Endothelial cell of coronary artery (primary cell): ENCODE measurements around the gene CNBP. TPM values are rescaled to one million over a fixed set of nuclear protein-coding genes. Genes with fewer than 3 reads are reported as not detected.

Source experiments
- total RNA-seq: library from RNA; depleted of rRNA; stranded (reverse); fragments of >200 nt; gene quantifications from 2 replicates; pipeline ENCODE4 v1.2.3, GENCODE V29; 2014

The CNBP gene
- 232 and 246 TPM in 2 replicates for total RNA-seq

DNA sequence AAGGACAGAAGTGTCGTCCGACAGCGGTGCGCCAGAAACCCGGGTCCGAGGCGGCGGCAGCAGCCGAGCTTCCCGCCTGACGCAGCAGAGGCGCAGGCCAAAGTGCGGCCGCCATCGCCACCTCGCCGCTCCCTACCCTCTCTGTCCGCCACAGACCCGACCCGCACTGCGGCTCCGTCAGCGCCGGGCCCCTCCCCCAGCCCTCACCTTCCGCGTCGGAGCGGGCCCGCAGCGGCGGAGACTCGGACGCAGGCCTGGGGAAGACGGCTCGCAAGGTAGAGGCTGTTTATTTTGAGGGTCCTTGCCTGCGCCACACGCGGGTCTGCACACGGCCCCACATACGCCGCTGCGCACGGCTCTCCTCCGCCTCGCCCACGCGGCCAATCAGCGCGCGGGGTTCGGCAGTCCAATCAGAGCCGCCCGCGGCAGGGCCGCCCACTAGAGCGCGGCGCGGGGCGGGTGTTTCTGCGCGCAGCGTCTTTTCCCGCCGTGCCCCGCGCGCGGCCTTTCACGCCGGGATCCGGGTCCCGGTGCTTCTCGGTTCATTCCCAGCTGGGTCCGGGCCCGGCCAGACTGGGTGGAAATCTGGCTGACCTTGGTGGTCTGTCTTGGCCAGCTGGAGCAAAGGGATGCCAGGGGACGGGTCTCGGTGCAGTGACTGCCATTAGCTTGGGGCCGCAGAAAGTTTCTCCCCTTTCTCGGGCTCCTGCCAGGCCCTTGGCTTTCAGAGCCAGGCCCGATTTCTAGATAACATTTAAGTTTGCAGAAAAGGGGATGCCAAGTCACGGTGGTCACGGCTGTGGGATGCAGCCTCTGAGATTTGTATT lies at the start of gene CNBP:
TSS of gene CNBP (minus strand) at position 328 of the 827 bp plus-strand sequence. CDS start 12,139 bp downstream, outside the sequence.

DNA sequence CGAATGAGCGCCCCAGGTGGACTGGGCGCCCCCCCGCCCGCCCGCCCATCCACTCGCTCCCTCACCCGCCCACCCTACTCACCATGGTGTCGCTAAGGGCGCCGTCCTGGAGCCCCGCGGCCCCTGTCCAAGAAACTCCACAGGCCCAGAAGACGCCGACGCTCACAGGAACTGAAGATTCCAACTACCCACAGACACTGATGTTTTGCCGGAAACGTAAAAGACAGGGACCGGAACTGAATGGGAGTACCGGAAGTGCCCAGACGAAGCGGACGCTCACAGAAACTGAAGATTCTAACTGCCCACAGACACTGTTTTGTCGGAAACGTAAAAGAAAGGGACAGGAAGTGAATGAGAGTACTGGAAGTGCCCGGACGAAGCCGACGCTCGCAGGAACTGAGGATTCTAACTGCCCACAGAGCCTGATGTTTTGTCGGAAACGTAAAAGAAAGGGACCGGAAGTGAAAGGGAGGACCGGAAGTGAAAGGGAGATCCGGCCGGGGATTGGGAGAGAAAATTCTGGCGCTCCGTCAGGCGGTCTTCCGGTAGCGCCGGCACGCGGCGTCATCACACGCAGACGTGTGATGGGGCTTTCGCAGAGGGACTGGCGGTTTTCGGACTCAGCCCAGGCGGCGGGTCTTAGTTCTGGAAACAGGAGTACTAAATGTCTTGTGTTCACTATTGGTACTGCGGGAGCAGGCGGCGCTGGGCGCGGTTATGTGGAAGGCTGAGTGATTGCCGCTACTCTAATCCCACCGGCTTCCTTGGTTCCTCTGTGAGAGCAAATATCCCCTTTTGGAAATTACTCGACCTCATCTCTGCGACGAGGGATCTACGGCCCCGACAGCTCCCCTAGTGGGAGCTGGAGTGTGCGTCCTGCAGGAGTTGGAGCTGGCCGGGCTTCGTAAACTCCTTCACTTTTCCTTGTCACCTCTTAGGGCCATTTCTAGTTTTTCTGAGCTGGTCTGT lies 22.5 kb downstream of the CNBP start, which contains the start of gene ISY1:
TSS of gene ISY1 (minus strand) at position 173 of the 969 bp plus-strand sequence. CDS start at position 85, 88 bp downstream.

DNA sequence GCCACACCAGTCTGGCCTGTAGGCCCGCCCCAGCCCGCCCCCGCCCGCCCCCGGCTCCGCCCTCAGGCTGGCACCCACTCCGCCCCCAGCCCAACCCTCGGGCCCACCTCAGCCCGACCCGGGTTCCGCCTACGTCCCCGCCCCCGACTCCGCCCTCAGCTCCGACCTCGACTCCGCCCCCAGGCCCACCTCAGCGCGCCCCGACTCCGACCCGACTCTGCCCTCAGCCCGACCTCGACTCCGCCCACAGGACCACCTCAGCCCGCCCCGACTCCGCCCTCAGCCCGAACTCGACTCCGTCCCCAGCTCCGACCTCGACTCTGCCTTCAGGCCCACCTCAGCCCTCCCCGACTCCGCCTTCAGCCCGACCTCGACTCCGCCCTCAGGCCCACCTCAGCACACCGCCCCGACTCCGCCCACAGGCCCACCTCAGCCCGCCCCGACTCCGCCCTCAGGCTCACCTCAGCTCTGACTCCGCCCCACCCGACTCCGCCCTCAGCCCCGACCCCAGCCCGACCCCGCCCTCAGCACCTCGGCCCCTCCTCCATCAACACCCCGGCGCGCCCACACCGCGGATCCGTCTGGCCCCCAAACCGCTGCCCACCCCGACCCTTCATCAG lies 61.8 kb downstream of the CNBP start, which contains the start of gene RAB43:
TSS of gene RAB43 (minus strand) at position 13 of the 620 bp plus-strand sequence. CDS start 315 bp downstream, outside the sequence.

Other genes with a start within 250 kb of the CNBP start
- 0.09 TPM in 1 of 2 replicates, not detected in the other for gene CFAP92, start 189.8 kb downstream of the CNBP start, total RNA-seq
- 0.18 and 0.19 TPM in 2 replicates for gene EFCC1, start 182.6 kb downstream of the CNBP start, total RNA-seq
- gene GP9, start 123.1 kb downstream of the CNBP start, total RNA-seq, result not detected in 2 replicates
- 20.5 and 23.0 TPM in 2 replicates for gene RAB43, start 62.1 kb downstream of the CNBP start, total RNA-seq
- gene ISY1, start 22.8 kb downstream of the CNBP start, total RNA-seq, result 37.3 and 42.9 TPM in 2 replicates
- 274 and 335 TPM in 2 replicates for gene COPG1, start 65.7 kb upstream of the CNBP start, total RNA-seq
- 20.3 and 20.8 TPM in 2 replicates for gene HMCES, start 95.0 kb upstream of the CNBP start, total RNA-seq
- under 0.01 TPM in 1 of 2 replicates, not detected in the other for gene EFCAB12, start 244.7 kb upstream of the CNBP start, total RNA-seq